Osteoblast (primary cell): ENCODE results near the gene VRK1. TPM values are rescaled to one million over a fixed set of nuclear protein-coding genes. Genes with fewer than 3 reads are reported as not detected.

ENCODE experiments used
- DNase-seq: peaks from one replicate; pipeline ENCODE4 v3.0.0; 2011; ENCODE audit warnings: low spot score, mixed read lengths; ENCODE audit not compliant: insufficient read length; ENCODE audit errors: missing footprints
- H2AFZ ChIP-seq: 2 replicates; pipeline ENCODE4 v1.6.0; 2011; ENCODE audit warnings: mild to moderate bottlenecking, low read length
- H3K27ac ChIP-seq: 2 replicates; pipeline ENCODE4 v1.5.1; 2011; ENCODE audit warnings: mild to moderate bottlenecking, low read depth, low read length, moderate library complexity
- H3K27me3 ChIP-seq: 2 replicates; pipeline ENCODE4 v1.6.0; 2012; ENCODE audit warnings: mild to moderate bottlenecking, control low read depth, inconsistent platforms, low read length, moderate library complexity; ENCODE audit not compliant: insufficient read depth
- H3K36me3 ChIP-seq: 2 replicates; pipeline ENCODE4 v1.5.1; 2011; ENCODE audit warnings: mild to moderate bottlenecking, low read length, control low read depth, moderate library complexity; ENCODE audit not compliant: insufficient read depth
- H3K4me1 ChIP-seq: 2 replicates; pipeline ENCODE4 v1.5.1; 2011; ENCODE audit warnings: mild to moderate bottlenecking, low read length, control low read depth, moderate library complexity; ENCODE audit not compliant: insufficient read depth
- H3K4me2 ChIP-seq: 2 replicates; pipeline ENCODE4 v1.6.0; 2011; ENCODE audit warnings: mild to moderate bottlenecking, low read length; ENCODE audit not compliant: insufficient read depth
- H3K4me3 ChIP-seq: fragments of 200-600 bp; sonication (generic); 3 replicates; pipeline ENCODE4 v1.5.1; 2012; ENCODE audit warnings: mild to moderate bottlenecking, low read length, inconsistent platforms; ENCODE audit not compliant: insufficient read depth
- H3K79me2 ChIP-seq: 2 replicates; pipeline ENCODE4 v1.6.0; 2012; ENCODE audit warnings: mild to moderate bottlenecking, low read length, control low read depth, inconsistent platforms; ENCODE audit not compliant: insufficient read depth
- H3K9me3 ChIP-seq: 2 replicates; pipeline ENCODE4 v1.5.1; 2011; ENCODE audit warnings: low read depth, low read length, control low read depth
- H4K20me1 ChIP-seq: 2 replicates; pipeline ENCODE4 v1.6.0; 2012; ENCODE audit warnings: mild to moderate bottlenecking, low read length, control low read depth; ENCODE audit not compliant: insufficient read depth
- total RNA-seq: library from RNA; depleted of rRNA; stranded (reverse); fragments of >200 nt; gene quantifications from 2 replicates; pipeline ENCODE4 v1.2.3, GENCODE V29; 2012
- TF ChIP-seq, protein P1 (sequence below): IDR thresholded peaks from 2 replicates; pipeline ENCODE4 v1.5.1; 2011; ENCODE audit warnings: mild to moderate bottlenecking, low read depth, low read length, moderate library complexity; ENCODE audit errors: extremely low read depth

VRK1 gene
- total RNA-seq, 1 donor = 24.2 TPM

DNA sequence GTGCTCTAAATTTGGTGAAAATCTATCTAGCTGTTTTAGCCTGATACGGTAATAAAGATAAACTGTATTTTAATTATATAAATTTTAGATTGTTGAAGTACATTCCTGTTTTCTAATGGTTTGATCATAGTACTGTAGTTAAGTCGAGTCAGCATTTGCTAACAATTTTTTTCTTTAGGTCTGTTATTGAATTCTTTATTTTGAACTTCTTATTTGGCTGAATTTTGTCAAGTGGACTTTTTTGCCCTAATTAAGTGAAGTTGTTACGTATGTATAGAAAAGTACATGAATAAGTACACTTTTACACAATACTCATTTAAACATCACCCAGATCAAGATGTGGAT is 66.8 kb downstream of the VRK1 start:
- Histone ChIP-seq H3K79me2 (no peaks in the 10 kb centered on the region), H3K4me2 (no peak overlapping the region), H3K9me3 (no peaks in the 10 kb centered on the region), H2AFZ (no peak overlapping the region), H3K27me3 (no peaks in the 10 kb centered on the region), H4K20me1 (no peaks in the 10 kb centered on the region), H3K4me3 (no peak overlapping the region), H3K4me1 (no peaks in the 10 kb centered on the region), H3K36me3 (no peaks in the 10 kb centered on the region), H3K27ac (no peak overlapping the region)
- TF ChIP-seq, protein P1, sequence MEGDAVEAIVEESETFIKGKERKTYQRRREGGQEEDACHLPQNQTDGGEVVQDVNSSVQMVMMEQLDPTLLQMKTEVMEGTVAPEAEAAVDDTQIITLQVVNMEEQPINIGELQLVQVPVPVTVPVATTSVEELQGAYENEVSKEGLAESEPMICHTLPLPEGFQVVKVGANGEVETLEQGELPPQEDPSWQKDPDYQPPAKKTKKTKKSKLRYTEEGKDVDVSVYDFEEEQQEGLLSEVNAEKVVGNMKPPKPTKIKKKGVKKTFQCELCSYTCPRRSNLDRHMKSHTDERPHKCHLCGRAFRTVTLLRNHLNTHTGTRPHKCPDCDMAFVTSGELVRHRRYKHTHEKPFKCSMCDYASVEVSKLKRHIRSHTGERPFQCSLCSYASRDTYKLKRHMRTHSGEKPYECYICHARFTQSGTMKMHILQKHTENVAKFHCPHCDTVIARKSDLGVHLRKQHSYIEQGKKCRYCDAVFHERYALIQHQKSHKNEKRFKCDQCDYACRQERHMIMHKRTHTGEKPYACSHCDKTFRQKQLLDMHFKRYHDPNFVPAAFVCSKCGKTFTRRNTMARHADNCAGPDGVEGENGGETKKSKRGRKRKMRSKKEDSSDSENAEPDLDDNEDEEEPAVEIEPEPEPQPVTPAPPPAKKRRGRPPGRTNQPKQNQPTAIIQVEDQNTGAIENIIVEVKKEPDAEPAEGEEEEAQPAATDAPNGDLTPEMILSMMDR = no peak
- no peak for DNase-seq

DNA sequence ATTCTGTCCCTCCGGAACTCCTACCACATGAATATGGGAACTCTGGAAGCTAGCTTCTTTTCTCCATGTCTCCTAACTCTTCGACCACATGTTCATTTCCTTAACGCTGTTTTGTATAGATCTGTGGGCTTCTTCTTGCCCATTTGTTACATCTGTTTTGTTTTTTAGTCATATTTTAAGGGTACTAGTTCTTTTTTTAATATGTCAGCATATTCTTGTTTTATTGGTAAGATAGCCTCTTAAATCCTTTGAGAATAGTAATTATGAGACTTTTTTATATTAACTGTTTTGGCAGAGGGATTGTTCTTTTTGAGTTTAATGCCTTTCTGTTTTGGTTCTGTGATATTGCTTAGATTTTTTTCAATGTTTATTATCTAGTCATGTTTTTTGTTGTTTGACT is 70.5 kb downstream of the VRK1 start:
- Histone ChIP-seq H2AFZ (no peak overlapping the region), H3K4me3 (no peak overlapping the region), H3K36me3 (no peaks in the 10 kb centered on the region), H4K20me1 (no peaks in the 10 kb centered on the region), H3K79me2 (no peaks in the 10 kb centered on the region), H3K9me3 (no peaks in the 10 kb centered on the region), H3K4me2 (no peak overlapping the region), H3K27me3 (no peaks in the 10 kb centered on the region), H3K27ac (no peak overlapping the region), H3K4me1 (no peaks in the 10 kb centered on the region)
- TF ChIP-seq, protein P1 = no peak
- DNase-seq = no peak

DNA sequence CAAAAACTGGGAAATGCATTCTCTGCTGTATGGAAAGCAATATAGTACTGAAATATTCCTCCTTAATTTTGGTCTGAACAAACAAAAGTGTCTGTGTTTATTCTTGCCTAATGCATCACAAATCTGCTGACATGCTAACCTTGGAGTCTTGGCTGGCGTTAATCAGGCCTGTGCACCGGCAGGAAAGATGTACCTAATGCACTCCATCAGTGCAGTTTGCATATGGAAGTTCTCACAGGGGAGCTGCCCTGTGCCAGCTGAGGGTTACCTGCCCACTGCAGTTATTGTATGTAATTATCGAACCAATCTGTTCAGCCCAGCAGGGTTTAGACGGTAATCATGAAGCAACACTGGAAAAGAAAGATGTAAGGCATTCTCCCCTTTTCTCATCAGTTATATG is 76.9 kb downstream of the VRK1 start:
- no peaks in the 10 kb centered on the region for H3K36me3 ChIP-seq
- H3K27ac ChIP-seq = no peak overlapping the region
- no peak overlapping the region for H2AFZ ChIP-seq
- no peak for DNase-seq
- H3K4me1 ChIP-seq = no peaks in the 10 kb centered on the region
- H3K9me3 ChIP-seq = no peaks in the 10 kb centered on the region
- TF ChIP-seq, protein P1 = no peak
- no peaks in the 10 kb centered on the region for H3K27me3 ChIP-seq
- no peaks in the 10 kb centered on the region for H4K20me1 ChIP-seq
- no peaks in the 10 kb centered on the region for H3K79me2 ChIP-seq
- no peak overlapping the region for H3K4me3 ChIP-seq
- no peak overlapping the region for H3K4me2 ChIP-seq

DNA sequence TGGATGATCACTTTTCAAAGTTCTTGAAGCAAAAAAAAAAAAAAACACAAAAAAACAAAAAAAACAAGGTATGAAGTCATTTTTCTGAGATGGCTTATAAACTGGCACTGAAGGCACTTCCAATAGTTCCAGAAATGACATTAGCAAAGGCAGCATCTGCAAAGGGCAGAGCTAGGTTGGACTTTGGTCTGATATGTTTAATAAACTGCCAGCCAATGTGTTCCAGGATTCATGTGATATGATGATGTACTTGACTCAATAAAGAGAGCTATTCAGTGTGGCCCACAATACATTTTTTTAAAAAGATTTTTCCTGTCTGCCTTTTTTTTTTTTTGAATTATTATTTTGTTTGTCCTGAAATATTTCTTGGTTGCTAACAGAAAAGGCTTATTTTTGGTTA is 79.6 kb downstream of the VRK1 start:
- Histone ChIP-seq H3K4me2 (no peak overlapping the region), H3K4me3 (no peak overlapping the region), H3K79me2 (no peaks in the 10 kb centered on the region), H3K36me3 (no peaks in the 10 kb centered on the region), H3K4me1 (no peaks in the 10 kb centered on the region), H3K27me3 (no peaks in the 10 kb centered on the region), H4K20me1 (no peaks in the 10 kb centered on the region), H3K27ac (no peak overlapping the region), H2AFZ (no peak overlapping the region), H3K9me3 (no peaks in the 10 kb centered on the region)
- TF ChIP-seq, protein P1 = no peak
- DNase-seq = no peak
